ENCODE results near the gene RB1. TPM values are rescaled to one million over a fixed set of nuclear protein-coding genes. Genes with fewer than 3 reads are reported as not detected.

RB1 gene
- polyA plus RNA-seq, 3 donors, result 18.4 to 38.8 (median 29.9) TPM

GRCh38 chr13:48514793-48515192, 211.2 kb downstream of the RB1 start:
- intact Hi-C loops (cut with micrococcal nuclease), result loop anchor here in 1 of 2 donors (10.0 kb wide), 1 partner anchor 50 kb away; no protein-coding TSS in a partner anchor
- Histone ChIP-seq H3K4me1 (ENCODE audit: control insufficient read depth in 1 of 2, insufficient read depth in 2 of 2, low read length in 2 of 2) (peaks cover 5% of the 10 kb centered on the region in 2 donors), H3K9me3 (replicated peaks in 1 of 2; ENCODE audit: control insufficient read depth in 1 of 2, insufficient read depth in 1 of 2, low read length in 2 of 2) (no peaks in the 10 kb centered on the region), H2AFZ (ENCODE audit: insufficient read depth, low read depth, low read length, poor library complexity, severe bottlenecking) (no peak overlapping the region), H3K79me2 (ENCODE audit: insufficient read depth, low read length) (no peaks in the 10 kb centered on the region), H4K20me1 (ENCODE audit: insufficient read depth, low read length) (no peaks in the 10 kb centered on the region), H3K27ac (ENCODE audit: low read depth in 1 of 2, low read length in 2 of 2) (no peak overlapping the region), H3K4me3 (replicated peaks in 1 of 3; ENCODE audit: low read depth in 2 of 3, low read length in 3 of 3) (no peak overlapping the region), H3K27me3 (ENCODE audit: control insufficient read depth in 2 of 2, insufficient read depth in 2 of 2, low read length in 2 of 2) (no peaks in the 10 kb centered on the region), H3K4me2 (replicated peaks; ENCODE audit: extremely low read depth, low read length, poor library complexity, severe bottlenecking) (no peak overlapping the region), H3K36me3 (replicated peaks in 1 of 2; ENCODE audit: control insufficient read depth in 1 of 2, insufficient read depth in 2 of 2, low read length in 2 of 2) (peaks cover 66 to 93% of the 10 kb centered on the region in 2 donors), H3K9ac (ENCODE audit: insufficient read depth, low read length, poor library complexity, severe bottlenecking) (no peak overlapping the region)
- no peaks in the 10 kb centered on the region for H3K9me3 Mint-ChIP-seq
- H3K4me3 Mint-ChIP-seq, result no peak overlapping the region
- peaks cover 19% of the 10 kb centered on the region for H3K4me1 Mint-ChIP-seq
- H3K27me3 Mint-ChIP-seq (ENCODE audit: low read depth in 3 of 3), result no peaks in the 10 kb centered on the region
- peaks cover 86% of the 10 kb centered on the region in 2 donors for H3K36me3 Mint-ChIP-seq
- DNase-seq, result no peak
- H3K27ac Mint-ChIP-seq, result no peak overlapping the region
- TF ChIP-seq CTCF (IDR thresholded peaks at IDR 0.05), result no peak
- WGBS (ENCODE audit: insufficient coverage), result 97% methylated on average over 3 of the region's 4 CpGs

GRCh38 chr13:48515732-48516131, 212.2 kb downstream of the RB1 start:
- no peak overlapping the region for H2AFZ ChIP-seq (ENCODE audit: insufficient read depth, low read depth, low read length, poor library complexity, severe bottlenecking)
- no peak for DNase-seq
- no peak overlapping the region for H3K4me3 Mint-ChIP-seq
- H3K9me3 Mint-ChIP-seq, result no peaks in the 10 kb centered on the region
- no peak overlapping the region for H3K9ac ChIP-seq (ENCODE audit: insufficient read depth, low read length, poor library complexity, severe bottlenecking)
- no peak overlapping the region for H3K4me2 ChIP-seq (replicated peaks; ENCODE audit: extremely low read depth, low read length, poor library complexity, severe bottlenecking)
- no peaks in the 10 kb centered on the region for H4K20me1 ChIP-seq (ENCODE audit: insufficient read depth, low read length)
- no peak for TF ChIP-seq CTCF (IDR thresholded peaks at IDR 0.05)
- peaks cover 85% of the 10 kb centered on the region in 2 donors for H3K36me3 Mint-ChIP-seq
- H3K27me3 Mint-ChIP-seq (ENCODE audit: low read depth in 3 of 3), result no peaks in the 10 kb centered on the region
- H3K79me2 ChIP-seq (ENCODE audit: insufficient read depth, low read length), result no peaks in the 10 kb centered on the region
- WGBS (ENCODE audit: insufficient coverage), result 90% methylated on average over 2 of the region's 6 CpGs
- H3K36me3 ChIP-seq (replicated peaks in 1 of 2; ENCODE audit: control insufficient read depth in 1 of 2, insufficient read depth in 2 of 2, low read length in 2 of 2), result peaks cover 64 to 92% of the 10 kb centered on the region in 2 donors
- H3K27me3 ChIP-seq (ENCODE audit: control insufficient read depth in 2 of 2, insufficient read depth in 2 of 2, low read length in 2 of 2), result no peaks in the 10 kb centered on the region
- H3K27ac ChIP-seq (ENCODE audit: low read depth in 1 of 2, low read length in 2 of 2), result peak overlapping the region in 1 of 2 donors; percentile 12
- H3K4me3 ChIP-seq (replicated peaks in 1 of 3; ENCODE audit: low read depth in 2 of 3, low read length in 3 of 3), result no peak overlapping the region
- no peaks in the 10 kb centered on the region for H3K9me3 ChIP-seq (replicated peaks in 1 of 2; ENCODE audit: control insufficient read depth in 1 of 2, insufficient read depth in 1 of 2, low read length in 2 of 2)
- peaks cover under 1 to 1% of the 10 kb centered on the region in 2 donors for H3K4me1 ChIP-seq (ENCODE audit: control insufficient read depth in 1 of 2, insufficient read depth in 2 of 2, low read length in 2 of 2)
- intact Hi-C loops (cut with micrococcal nuclease), result loop anchor here in 1 of 2 donors (10.0 kb wide), 1 partner anchor 49 kb away; no protein-coding TSS in a partner anchor
- no peak overlapping the region for H3K27ac Mint-ChIP-seq
- peaks cover 9% of the 10 kb centered on the region for H3K4me1 Mint-ChIP-seq
